ENCODE measurements around the gene TMEM179B.

The TMEM179B gene

DNA sequence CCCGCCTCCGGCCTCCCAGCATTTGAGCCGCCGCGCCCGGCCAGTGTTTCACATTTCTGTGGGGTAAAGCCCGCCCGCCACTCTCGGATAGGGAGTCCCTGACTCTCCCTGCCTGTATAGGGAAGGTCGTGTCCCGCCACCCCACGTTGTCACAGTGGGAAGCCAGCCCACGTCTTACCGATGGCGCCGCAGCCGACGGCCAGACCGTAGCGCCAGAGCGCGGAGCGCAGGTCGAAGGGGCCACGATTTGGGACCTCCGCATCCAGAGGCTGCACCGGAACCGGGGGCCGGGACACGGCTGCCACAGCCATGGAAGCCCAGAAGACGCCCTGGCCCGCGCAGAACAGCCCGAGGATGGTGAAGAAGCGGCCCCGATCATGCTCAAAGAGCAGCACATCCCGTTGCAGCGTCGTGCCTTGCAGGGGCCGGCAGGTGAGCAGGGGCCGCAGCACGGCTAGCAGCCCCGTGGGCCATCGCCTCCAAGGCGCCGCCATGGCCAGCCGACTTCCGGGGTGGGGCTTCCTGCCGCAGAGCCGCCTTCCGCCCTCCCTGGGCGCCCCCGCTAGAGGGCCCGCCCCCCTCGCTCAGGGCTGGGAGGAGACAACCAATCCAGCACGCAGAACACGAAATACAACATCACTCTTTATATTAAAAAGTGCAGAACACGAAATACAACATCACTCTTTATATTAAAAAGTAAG, 4.4 kb downstream of the TMEM179B start, which contains the start of gene TMEM223:
Gene TMEM223, minus strand, starts transcription at position 506 of the 701 bp plus-strand sequence. Its CDS starts 12 bp downstream, at position 494.
- H3K4me1 ChIP-seq (ENCODE audit: control insufficient read depth, low read length) = peaks cover 36% of the 10 kb centered on the region
- H3K9me2 ChIP-seq (replicated peaks; ENCODE audit: control insufficient read depth, low read length) = no peaks in the 10 kb centered on the region
- H3K9me3 ChIP-seq (ENCODE audit: control insufficient read depth, insufficient read depth, low read length) = no peaks in the 10 kb centered on the region
- H3K4me3 ChIP-seq (ENCODE audit: low read length) = peak within 1 kb of the TSS; percentile 99
- peaks cover 85% of the 10 kb centered on the region for H3K36me3 ChIP-seq (ENCODE audit: control insufficient read depth, low read length)
- H3K4me2 ChIP-seq (ENCODE audit: low read length) = peak within 1 kb of the TSS; percentile 59
- H3K27ac ChIP-seq (ENCODE audit: low read depth, low read length) = peak within 1 kb of the TSS; percentile 67
- TF ChIP-seq EZH2phosphoT487 (IDR thresholded peaks at IDR 0.05; ENCODE audit: borderline replicate concordance, low read length) = no peak
- TF ChIP-seq, protein P1, sequence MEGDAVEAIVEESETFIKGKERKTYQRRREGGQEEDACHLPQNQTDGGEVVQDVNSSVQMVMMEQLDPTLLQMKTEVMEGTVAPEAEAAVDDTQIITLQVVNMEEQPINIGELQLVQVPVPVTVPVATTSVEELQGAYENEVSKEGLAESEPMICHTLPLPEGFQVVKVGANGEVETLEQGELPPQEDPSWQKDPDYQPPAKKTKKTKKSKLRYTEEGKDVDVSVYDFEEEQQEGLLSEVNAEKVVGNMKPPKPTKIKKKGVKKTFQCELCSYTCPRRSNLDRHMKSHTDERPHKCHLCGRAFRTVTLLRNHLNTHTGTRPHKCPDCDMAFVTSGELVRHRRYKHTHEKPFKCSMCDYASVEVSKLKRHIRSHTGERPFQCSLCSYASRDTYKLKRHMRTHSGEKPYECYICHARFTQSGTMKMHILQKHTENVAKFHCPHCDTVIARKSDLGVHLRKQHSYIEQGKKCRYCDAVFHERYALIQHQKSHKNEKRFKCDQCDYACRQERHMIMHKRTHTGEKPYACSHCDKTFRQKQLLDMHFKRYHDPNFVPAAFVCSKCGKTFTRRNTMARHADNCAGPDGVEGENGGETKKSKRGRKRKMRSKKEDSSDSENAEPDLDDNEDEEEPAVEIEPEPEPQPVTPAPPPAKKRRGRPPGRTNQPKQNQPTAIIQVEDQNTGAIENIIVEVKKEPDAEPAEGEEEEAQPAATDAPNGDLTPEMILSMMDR (IDR thresholded peaks at IDR 0.05; ENCODE audit: low read depth, low read length, poor library complexity, severe bottlenecking) = no peak
- no peaks in the 10 kb centered on the region for H3K27me3 ChIP-seq (ENCODE audit: control insufficient read depth, low read length)
- H3F3A ChIP-seq (ENCODE audit: control insufficient read depth, insufficient read depth) = peaks cover 18% of the 10 kb centered on the region
- H4K20me1 ChIP-seq (ENCODE audit: control insufficient read depth, insufficient read depth, low read depth, low read length) = no peaks in the 10 kb centered on the region; the same call in 1 of the 2 replicates
- H3K79me2 ChIP-seq (ENCODE audit: control insufficient read depth, low read length) = peaks cover 54% of the 10 kb centered on the region

DNA sequence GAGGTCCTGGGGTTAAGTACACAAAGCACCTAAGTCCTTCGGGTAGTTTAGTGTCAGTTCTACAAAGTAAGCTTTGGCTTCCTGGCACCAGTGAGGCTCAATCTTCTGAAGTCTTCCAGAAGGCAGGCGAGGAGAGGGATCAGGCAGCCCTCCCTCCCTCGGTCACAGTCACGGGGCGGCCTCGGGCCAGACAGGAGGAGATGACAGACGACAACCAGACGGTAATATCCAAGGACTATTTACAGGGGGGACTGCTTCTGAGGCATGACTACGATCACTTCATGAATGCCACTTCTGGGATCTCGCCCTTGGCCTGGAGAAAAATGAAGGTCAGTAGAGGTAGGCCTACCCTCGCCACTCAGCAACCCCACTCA, 5.0 kb downstream of the TMEM179B start:
- H3F3A ChIP-seq (ENCODE audit: control insufficient read depth, insufficient read depth) = peaks cover 18% of the 10 kb centered on the region
- peaks cover 87% of the 10 kb centered on the region for H3K36me3 ChIP-seq (ENCODE audit: control insufficient read depth, low read length)
- no peaks in the 10 kb centered on the region; the same call in 1 of the 2 replicates for H4K20me1 ChIP-seq (ENCODE audit: control insufficient read depth, insufficient read depth, low read depth, low read length)
- TF ChIP-seq, protein P1 (IDR thresholded peaks at IDR 0.05; ENCODE audit: low read depth, low read length, poor library complexity, severe bottlenecking) = no peak
- TF ChIP-seq EZH2phosphoT487 (IDR thresholded peaks at IDR 0.05; ENCODE audit: borderline replicate concordance, low read length) = no peak
- peaks cover 36% of the 10 kb centered on the region for H3K4me1 ChIP-seq (ENCODE audit: control insufficient read depth, low read length)
- H3K4me2 ChIP-seq (ENCODE audit: low read length) = peak overlapping the region; percentile 59
- H3K9me3 ChIP-seq (ENCODE audit: control insufficient read depth, insufficient read depth, low read length) = no peaks in the 10 kb centered on the region
- no peaks in the 10 kb centered on the region for H3K9me2 ChIP-seq (replicated peaks; ENCODE audit: control insufficient read depth, low read length)
- peaks cover 54% of the 10 kb centered on the region for H3K79me2 ChIP-seq (ENCODE audit: control insufficient read depth, low read length)
- peak overlapping the region; percentile 99 for H3K4me3 ChIP-seq (ENCODE audit: low read length)
- H3K27ac ChIP-seq (ENCODE audit: low read depth, low read length) = peak overlapping the region; percentile 67
- no peaks in the 10 kb centered on the region for H3K27me3 ChIP-seq (ENCODE audit: control insufficient read depth, low read length)

DNA sequence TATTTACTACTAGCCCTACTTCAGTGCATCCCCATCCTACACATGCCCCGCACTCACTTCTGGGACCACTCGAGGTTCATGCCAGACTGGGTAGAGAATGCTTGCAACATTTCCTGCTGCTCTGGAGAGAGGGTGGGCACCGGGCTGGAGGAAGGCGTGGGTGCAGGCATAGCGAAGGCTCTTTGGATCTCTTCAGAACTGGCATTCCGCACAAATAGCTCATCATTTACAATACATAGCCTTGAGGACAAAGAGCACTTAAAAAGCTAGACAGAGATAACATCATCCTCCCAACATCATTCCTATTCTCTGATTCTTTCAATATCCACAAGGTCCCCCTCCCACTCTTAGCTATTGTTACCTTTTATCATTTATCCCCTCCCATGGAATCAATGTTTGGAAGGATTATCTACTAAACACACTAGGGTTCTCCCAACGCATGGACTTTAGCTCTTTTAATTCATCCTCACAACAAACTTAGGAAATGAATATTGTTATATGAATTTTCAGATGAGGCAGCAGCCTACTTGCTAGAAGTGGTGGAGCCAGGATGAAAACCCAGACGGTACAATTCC, 7.1 kb downstream of the TMEM179B start:
- Histone ChIP-seq H3F3A (ENCODE audit: control insufficient read depth, insufficient read depth) (peaks cover 12% of the 10 kb centered on the region), H3K9me2 (replicated peaks; ENCODE audit: control insufficient read depth, low read length) (no peaks in the 10 kb centered on the region), H3K4me3 (ENCODE audit: low read length) (no peak overlapping the region), H3K36me3 (ENCODE audit: control insufficient read depth, low read length) (peaks cover 91% of the 10 kb centered on the region), H3K79me2 (ENCODE audit: control insufficient read depth, low read length) (peaks cover 33% of the 10 kb centered on the region), H4K20me1 (ENCODE audit: control insufficient read depth, insufficient read depth, low read depth, low read length) (no peaks in the 10 kb centered on the region; the same call in 1 of the 2 replicates), H3K9me3 (ENCODE audit: control insufficient read depth, insufficient read depth, low read length) (no peaks in the 10 kb centered on the region), H3K27ac (ENCODE audit: low read depth, low read length) (no peak overlapping the region), H3K27me3 (ENCODE audit: control insufficient read depth, low read length) (no peaks in the 10 kb centered on the region), H3K4me2 (ENCODE audit: low read length) (no peak overlapping the region), H3K4me1 (ENCODE audit: control insufficient read depth, low read length) (peaks cover 27% of the 10 kb centered on the region)
- TF ChIP-seq, protein P1 (IDR thresholded peaks at IDR 0.05; ENCODE audit: low read depth, low read length, poor library complexity, severe bottlenecking) = no peak
- no peak for TF ChIP-seq EZH2phosphoT487 (IDR thresholded peaks at IDR 0.05; ENCODE audit: borderline replicate concordance, low read length)

Measured in DOHH2 (cell line).